Measurements from ENCODE around the gene KRT85. TPM values are rescaled to one million over a fixed set of nuclear protein-coding genes. Genes with fewer than 3 reads are reported as not detected.
A peak's percentile ranks its signal among the peaks of the same experiment; 100 is the strongest.
"Not testable (repeated sequence)": the region's sequence is repeated elsewhere in the genome, so short reads cannot be mapped to it uniquely, and the experiment has no call there.

KRT85 gene
- total RNA-seq, 8 experiments from 2014 or later = 0.08 to 9.3 (median 0.14) TPM; not detected in 3

DNA sequence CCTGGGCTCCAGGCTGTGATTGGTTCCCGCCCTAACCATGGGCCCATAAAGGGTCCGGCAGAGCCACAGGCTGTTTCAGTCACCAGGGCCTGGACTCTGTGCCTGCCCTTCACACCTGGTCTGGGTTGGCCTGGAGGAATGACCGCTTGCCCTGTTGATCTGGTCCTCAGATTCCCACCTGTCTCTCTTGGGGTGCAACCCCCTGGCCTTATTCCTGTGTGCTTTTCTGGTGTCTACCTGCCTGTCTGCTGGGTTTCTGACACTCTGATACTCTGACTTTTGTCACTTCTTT, 43.2 kb downstream of the KRT85 start:
- no peak overlapping the region for H3K27ac ChIP-seq
- no peaks in the 10 kb centered on the region for H3K4me1 ChIP-seq (replicated peaks in 1 of 2)
- in situ Hi-C loops (cut with MboI; ENCODE audit: low pct_unique_long_range_greater_than_20kb in 2 of 9, low sequenced_read_pairs in 9 of 9, unreplicated experiment in 9 of 9) = loop anchor here in 2 of 9 experiments (10.0 kb wide), 1 partner anchor 169 kb away; no protein-coding TSS in a partner anchor
- 60 to 72% methylated on average over 1 to 3 of the region's 3 CpGs; no CpG with 5 or more reads in 8 of the 10 experiments for WGBS, 10 experiments
- no peak overlapping the region for H3K4me3 ChIP-seq
- ATAC-seq (replicated peaks in 6 of 8) = no peak

DNA sequence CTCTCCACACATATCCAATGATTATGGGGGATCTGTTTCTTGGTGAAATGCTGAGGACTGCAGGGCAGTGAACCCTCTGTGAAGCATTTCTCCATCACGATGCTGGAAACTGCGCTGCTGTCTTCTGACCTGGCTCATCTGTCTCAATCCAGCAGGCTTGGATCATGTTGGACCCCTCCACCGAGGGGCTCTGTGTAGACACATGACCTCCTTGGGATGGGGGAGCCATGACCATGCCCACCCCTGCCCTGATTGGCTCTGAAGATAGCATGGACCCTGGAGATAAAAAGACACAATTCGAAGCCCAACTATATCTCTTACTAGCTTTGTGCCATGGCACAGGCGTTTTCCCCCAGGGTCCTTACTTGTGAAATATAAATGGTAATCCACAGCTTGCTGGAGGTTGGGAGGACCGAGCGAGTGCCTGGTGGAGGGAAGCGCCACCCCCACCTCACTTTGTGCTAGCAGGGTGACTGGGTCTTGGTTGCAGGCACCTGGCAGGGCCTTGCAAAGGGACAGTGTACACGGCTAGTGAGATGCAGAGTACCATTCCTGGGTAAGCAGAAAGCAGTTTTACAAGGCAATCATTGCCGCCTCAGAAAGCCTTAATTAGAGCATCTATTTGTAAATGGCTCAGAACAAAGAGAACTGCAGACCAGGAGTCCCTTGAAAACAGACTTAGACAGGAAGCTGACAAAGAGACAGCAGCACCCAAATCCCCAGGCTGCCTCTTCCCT, 43.7 kb downstream of the KRT85 start:
- H3K4me3 ChIP-seq = no peak overlapping the region
- H3K4me1 ChIP-seq (replicated peaks in 1 of 2) = no peaks in the 10 kb centered on the region
- H3K27ac ChIP-seq = no peak overlapping the region
- WGBS, 10 experiments = 49 to 100% (median 80%) methylated on average over 1 to 6 of the region's 10 CpGs; no CpG with 5 or more reads in 2 of the 10 experiments
- no peak for ATAC-seq (replicated peaks in 6 of 8)
- in situ Hi-C loops (cut with MboI; ENCODE audit: low pct_unique_long_range_greater_than_20kb in 2 of 9, low sequenced_read_pairs in 9 of 9, unreplicated experiment in 9 of 9) = loop anchor here in 2 of 9 experiments (10.0 kb wide), 1 partner anchor 169 kb away; no protein-coding TSS in a partner anchor

DNA sequence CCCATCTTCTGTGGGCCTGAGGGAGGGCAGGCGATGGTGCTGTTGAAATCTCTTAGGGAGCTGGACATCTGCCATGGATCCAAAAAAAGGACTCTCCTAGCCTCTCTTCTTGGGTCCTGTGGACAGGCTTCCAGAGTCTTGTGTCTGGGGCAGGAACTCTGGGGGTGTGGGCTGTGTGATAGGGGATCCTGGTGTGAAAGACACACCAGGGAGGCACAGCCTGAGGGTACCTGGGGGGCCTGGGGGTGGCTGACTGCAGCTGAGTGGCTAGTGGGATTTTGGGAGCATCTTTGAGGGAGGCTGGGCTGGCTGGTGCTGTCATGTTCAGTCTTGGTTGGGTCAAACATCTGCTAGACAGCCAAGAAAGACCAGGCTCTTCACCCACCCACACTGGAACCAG, 44.3 kb downstream of the KRT85 start:
- Histone ChIP-seq H3K4me1 (replicated peaks in 1 of 2) (no peaks in the 10 kb centered on the region), H3K4me3 (no peak overlapping the region), H3K27ac (no peak overlapping the region)
- in situ Hi-C loops (cut with MboI; ENCODE audit: low pct_unique_long_range_greater_than_20kb in 2 of 9, low sequenced_read_pairs in 9 of 9, unreplicated experiment in 9 of 9) = loop anchor here in 2 of 9 experiments (10.0 kb wide), 1 partner anchor 168 kb away; no protein-coding TSS in a partner anchor
- WGBS, 10 experiments = 60% methylated on average over 1 of the region's 1 CpG; no CpG with 5 or more reads in 8 of the 10 experiments
- ATAC-seq (replicated peaks in 6 of 8) = no peak

DNA sequence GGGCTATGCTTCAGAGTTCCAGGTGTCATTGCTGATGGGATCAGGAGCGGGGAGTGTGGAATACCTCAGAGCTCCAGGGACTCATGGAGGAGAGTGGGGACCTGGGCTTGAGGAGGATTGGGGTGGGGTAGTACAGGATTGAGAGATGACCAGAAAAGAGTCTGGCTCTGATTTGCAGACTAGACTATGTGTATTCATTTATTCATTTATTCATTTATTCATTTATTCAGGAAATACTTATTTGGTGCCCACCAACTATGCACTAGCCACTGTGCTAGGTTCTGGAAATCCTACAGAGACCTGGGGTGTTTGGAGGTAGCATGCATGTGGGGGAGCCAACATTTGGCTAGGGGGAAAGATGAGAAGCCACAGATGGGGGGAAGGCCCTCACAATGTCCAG, 45.2 kb downstream of the KRT85 start:
- peak in 3 of 8 experiments; percentile 49 to 93 (median 88) for ATAC-seq (replicated peaks in 6 of 8)
- Histone ChIP-seq H3K27ac (no peak overlapping the region), H3K4me3 (no peak overlapping the region), H3K4me1 (replicated peaks in 1 of 2) (no peaks in the 10 kb centered on the region)
- in situ Hi-C loops (cut with MboI; ENCODE audit: low pct_unique_long_range_greater_than_20kb in 2 of 9, low sequenced_read_pairs in 9 of 9, unreplicated experiment in 9 of 9) = loop anchor here in 2 of 9 experiments (10.0 kb wide), 1 partner anchor 167 kb away; no protein-coding TSS in a partner anchor
- 57 to 80% (median 60%) methylated on average over 1 of the region's 1 CpG; no CpG with 5 or more reads in 7 of the 10 experiments for WGBS, 10 experiments

DNA sequence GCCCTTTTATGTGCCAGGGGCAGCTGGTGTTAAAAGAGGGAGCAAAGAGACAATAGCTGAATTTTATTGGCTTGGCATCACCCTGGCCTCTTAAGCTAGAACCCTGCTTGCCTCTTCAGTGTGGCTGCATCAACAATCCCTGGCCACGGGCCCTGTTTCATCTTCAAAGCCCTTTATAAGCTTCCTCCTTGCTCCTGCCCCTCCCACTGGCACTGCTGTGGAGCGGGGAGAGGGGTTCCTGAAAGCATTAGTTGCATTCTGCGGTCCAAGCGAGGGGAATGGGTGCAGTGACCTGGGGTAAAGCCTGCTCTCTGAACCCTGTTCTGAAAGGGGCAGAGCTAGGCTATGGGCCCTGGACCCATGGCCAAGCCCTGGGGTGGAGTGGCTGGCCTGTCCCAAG, 45.9 kb downstream of the KRT85 start:
- no peak for ATAC-seq (replicated peaks in 6 of 8)
- Histone ChIP-seq H3K4me3 (no peak overlapping the region), H3K27ac (no peak overlapping the region), H3K4me1 (replicated peaks in 1 of 2) (no peaks in the 10 kb centered on the region)
- in situ Hi-C loops (cut with MboI; ENCODE audit: low pct_unique_long_range_greater_than_20kb in 2 of 9, low sequenced_read_pairs in 9 of 9, unreplicated experiment in 9 of 9) = loop anchor here in 2 of 9 experiments (10.0 kb wide), 1 partner anchor 167 kb away; no protein-coding TSS in a partner anchor
- 40 to 77% (median 60%) methylated on average over 1 to 3 of the region's 4 CpGs; no CpG with 5 or more reads in 7 of the 10 experiments for WGBS, 10 experiments

DNA sequence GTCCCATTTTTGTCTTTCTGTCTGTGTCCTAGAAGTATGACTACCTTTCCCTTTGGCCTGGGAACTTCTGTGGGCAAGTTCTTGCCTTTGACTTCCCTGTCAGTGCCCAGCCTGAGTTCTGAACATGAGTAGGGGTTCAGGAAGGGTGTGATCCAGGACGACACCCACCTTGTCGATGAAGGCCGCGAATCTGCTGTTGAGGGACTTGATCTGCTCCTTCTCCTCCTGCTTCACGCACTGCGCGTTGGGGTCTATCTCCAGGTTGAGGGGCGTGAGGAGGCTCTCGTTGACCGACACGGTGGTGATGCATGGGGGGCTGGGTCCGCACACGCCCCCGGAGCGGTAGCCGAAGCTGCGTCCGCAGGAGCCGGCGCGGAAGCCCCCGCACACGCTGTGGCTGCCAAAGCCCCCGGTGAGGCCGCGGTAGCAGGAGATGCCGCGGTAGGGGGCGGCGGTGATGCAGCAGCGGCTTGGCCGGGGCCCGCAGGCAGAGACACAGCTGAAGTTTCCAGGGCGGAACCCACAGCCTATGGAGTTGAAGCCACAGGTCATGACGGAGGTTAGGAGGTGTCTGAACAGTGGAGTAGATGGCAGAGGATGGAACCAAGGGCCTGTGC, 46.4 kb downstream of the KRT85 start, which contains the start of gene KRT83:
TSS of gene KRT83 (minus strand) at position 615 of the 617 bp plus-strand sequence. CDS start at position 552, 63 bp downstream.
- in situ Hi-C loops (cut with MboI; ENCODE audit: low pct_unique_long_range_greater_than_20kb in 2 of 9, low sequenced_read_pairs in 9 of 9, unreplicated experiment in 9 of 9) = loop anchor here in 2 of 9 experiments (10.0 kb wide), 1 partner anchor 166 kb away; no protein-coding TSS in a partner anchor
- 75 to 100% (median 86%) methylated on average over 2 to 8 of the region's 35 CpGs; no CpG with 5 or more reads in 6 of the 10 experiments for WGBS, 10 experiments
- no peak within 1 kb of the TSS for H3K4me3 ChIP-seq
- no peak for ATAC-seq (replicated peaks in 6 of 8)
- H3K4me1 ChIP-seq (replicated peaks in 1 of 2) = no peaks in the 10 kb centered on the region
- no peak within 1 kb of the TSS for H3K27ac ChIP-seq

DNA sequence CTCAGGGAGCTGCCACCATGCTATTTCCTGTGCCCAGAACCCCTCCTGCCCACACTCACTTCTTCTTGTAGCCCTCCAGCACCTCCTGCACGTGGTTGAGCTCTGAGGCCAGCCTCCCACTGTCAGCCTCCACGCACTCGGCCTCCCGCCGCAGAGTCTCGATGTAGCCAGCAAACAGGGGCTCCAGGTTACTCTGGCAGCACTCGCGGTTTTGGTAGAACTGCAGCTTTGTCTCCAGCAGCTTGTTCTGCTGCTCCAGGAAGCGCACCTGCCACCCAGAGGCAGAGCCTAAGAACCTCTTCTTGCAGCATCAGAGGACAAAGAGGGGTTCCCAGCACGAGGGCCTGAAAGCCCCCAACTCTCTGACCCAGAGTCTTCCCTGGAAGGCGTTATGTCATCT, 48.2 kb downstream of the KRT85 start:
- Histone ChIP-seq H3K4me3 (no peak overlapping the region), H3K27ac (no peak overlapping the region), H3K4me1 (replicated peaks in 1 of 2) (no peaks in the 10 kb centered on the region)
- in situ Hi-C loops (cut with MboI; ENCODE audit: low pct_unique_long_range_greater_than_20kb in 2 of 9, low sequenced_read_pairs in 9 of 9, unreplicated experiment in 9 of 9) = no loop called here
- ATAC-seq (replicated peaks in 6 of 8) = no peak
- WGBS, 10 experiments = 47 to 74% methylated on average over 3 to 8 of the region's 11 CpGs; no CpG with 5 or more reads in 8 of the 10 experiments

DNA sequence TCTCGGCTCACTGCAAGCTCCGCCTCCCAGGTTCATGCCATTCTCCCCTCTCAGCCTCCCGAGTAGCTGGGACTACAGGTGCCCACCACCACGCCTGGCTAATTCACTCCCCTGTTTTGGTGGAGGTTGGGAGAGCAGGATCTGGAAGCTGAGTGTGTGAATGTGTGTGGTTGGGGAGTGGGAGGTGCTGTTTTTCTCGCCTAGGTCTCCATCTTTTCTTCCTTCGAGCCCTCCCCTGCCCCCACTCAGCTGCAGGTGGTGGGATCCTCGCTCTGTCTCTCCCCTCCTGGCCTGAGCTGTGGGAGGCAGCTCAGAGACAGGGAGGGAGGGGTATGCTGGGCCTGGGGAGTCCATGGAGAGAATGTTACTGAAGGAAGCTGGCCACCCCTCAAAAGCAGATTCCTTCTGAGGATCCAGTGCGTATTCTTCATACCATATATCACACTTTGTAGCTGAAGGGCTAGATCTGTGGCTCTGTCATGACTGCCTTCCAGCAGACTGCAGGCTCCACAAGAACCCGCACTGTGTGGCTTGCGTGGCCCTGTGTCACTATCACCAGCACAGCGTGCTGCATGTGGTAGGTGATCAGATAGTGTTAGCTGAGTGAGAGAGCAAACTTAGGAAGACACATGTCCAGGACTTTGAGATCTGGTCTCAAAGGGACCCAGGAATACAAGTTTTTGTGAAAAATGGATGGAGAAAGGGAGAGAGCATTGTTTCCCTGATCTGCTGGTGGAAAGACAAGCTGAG, 48.9 kb downstream of the KRT85 start:
- no peak overlapping the region for H3K4me3 ChIP-seq
- in situ Hi-C loops (cut with MboI; ENCODE audit: low pct_unique_long_range_greater_than_20kb in 2 of 9, low sequenced_read_pairs in 9 of 9, unreplicated experiment in 9 of 9) = no loop called here
- no peaks in the 10 kb centered on the region for H3K4me1 ChIP-seq (replicated peaks in 1 of 2)
- no peak for ATAC-seq (replicated peaks in 6 of 8)
- 60 to 100% (median 79%) methylated on average over 1 to 6 of the region's 11 CpGs; no CpG with 5 or more reads in 2 of the 10 experiments for WGBS, 10 experiments
- H3K27ac ChIP-seq = no peak overlapping the region

DNA sequence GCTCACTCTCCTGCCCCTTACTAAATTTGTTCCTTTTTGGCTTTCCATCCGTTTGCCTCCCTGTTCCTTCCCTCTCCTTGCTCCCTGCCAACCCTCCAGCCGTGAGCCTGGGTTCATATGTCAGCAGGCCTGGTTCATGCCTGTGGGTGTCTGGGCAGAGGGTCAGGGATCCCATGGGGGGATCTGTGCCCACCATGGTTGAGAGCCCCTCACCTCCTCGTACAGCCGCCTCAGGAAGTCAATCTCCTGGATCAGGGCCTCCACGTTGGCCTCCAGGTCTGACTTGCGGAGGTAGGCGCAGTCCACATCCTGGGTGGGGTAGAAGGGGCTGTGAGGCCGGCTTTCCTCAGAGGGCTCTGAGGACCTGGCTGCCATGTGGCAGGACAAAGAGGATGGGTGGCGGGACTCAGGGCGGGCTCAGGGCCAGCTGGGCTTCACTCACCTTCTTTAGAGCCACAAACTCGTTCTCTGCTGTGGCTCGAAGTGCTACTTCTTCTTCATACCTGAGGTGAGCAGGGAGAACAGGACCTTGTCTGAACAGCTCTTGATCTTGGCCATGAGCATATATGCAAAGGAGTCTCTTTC, 49.7 kb downstream of the KRT85 start:
- H3K4me3 ChIP-seq = no peak overlapping the region
- no peak for ATAC-seq (replicated peaks in 6 of 8)
- WGBS, 10 experiments = 40 to 83% (median 72%) methylated on average over 1 to 8 of the region's 12 CpGs; no CpG with 5 or more reads in 4 of the 10 experiments
- no peak overlapping the region for H3K27ac ChIP-seq
- in situ Hi-C loops (cut with MboI; ENCODE audit: low pct_unique_long_range_greater_than_20kb in 2 of 9, low sequenced_read_pairs in 9 of 9, unreplicated experiment in 9 of 9) = no loop called here
- H3K4me1 ChIP-seq (replicated peaks in 1 of 2) = no peaks in the 10 kb centered on the region

DNA sequence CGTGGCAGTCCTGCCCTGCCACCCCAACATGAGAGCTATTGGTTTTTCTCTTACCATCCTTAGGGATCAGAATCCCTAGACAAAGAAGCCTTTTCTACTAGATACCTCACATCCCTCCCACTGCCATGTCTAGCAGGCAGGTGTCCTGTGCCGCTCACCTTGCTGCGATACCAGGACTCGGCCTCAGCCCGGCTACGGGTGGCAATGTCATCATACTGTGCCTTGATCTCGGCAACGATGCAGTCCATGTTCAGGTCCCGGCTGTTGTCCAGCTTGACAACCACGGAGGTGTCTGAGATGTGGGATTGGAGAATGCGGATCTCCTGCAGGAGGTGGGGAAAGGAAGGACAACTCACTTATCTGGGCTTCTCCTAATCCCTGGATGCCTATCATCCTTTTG, 50.6 kb downstream of the KRT85 start:
- H3K4me3 ChIP-seq = no peak overlapping the region
- ATAC-seq (replicated peaks in 6 of 8) = no peak
- no peaks in the 10 kb centered on the region for H3K4me1 ChIP-seq (replicated peaks in 1 of 2)
- WGBS, 10 experiments = 40 to 100% (median 71%) methylated on average over 1 to 4 of the region's 11 CpGs; no CpG with 5 or more reads in 5 of the 10 experiments
- H3K27ac ChIP-seq = no peak overlapping the region
- in situ Hi-C loops (cut with MboI; ENCODE audit: low pct_unique_long_range_greater_than_20kb in 2 of 9, low sequenced_read_pairs in 9 of 9, unreplicated experiment in 9 of 9) = no loop called here

DNA sequence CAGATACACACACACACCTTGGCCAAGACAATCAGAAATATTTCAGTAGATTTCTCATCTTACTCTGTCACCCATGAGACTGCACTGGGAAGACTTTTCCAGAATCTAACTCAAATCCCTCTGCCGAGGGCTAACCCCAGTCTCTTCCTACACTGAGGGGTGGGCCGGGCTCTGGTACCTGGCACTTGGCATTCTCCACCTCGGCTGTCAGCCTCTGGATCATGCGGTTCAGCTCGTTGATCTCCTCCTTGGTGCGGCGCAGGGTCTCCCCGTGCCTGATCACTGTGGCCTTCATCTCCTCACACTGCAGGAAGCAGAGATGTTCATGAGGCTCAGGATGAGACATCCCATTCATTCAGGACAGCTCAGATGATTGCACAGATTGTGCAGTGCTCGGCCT, 51.0 kb downstream of the KRT85 start:
- Histone ChIP-seq H3K4me3 (no peak overlapping the region), H3K27ac (no peak overlapping the region), H3K4me1 (replicated peaks in 1 of 2) (no peaks in the 10 kb centered on the region)
- no peak for ATAC-seq (replicated peaks in 6 of 8)
- 29 to 77% (median 51%) methylated on average over 1 to 5 of the region's 9 CpGs; no CpG with 5 or more reads in 6 of the 10 experiments for WGBS, 10 experiments
- in situ Hi-C loops (cut with MboI; ENCODE audit: low pct_unique_long_range_greater_than_20kb in 2 of 9, low sequenced_read_pairs in 9 of 9, unreplicated experiment in 9 of 9) = no loop called here

DNA sequence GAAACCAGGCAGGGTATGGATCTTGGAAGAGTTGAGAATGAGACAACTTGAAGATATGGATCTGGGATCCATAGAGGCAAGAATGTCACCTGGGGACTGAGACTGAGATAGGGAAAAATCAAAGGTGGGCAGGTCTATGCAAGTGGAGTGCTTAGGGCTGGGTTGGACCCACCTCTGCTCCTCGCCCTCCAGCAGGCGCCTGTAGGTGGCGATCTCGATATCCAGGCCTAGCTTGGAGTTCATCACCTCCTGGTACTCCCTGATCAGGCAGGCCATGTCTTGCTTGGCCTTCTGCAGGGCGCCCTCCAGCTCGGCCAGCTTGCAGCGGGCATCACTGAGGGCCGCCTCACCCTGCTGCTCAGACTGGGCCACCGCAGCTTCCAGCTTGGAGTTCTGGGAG, 51.6 kb downstream of the KRT85 start:
- H3K27ac ChIP-seq; H3K4me1 ChIP-seq (replicated peaks in 1 of 2); H3K4me3 ChIP-seq; in situ Hi-C loops (cut with MboI; ENCODE audit: low pct_unique_long_range_greater_than_20kb in 2 of 9, low sequenced_read_pairs in 9 of 9, unreplicated experiment in 9 of 9): not testable (repeated sequence)
- WGBS, 10 experiments = 4 to 40% (median 40%) methylated on average over 1 to 3 of the region's 9 CpGs; no CpG with 5 or more reads in 7 of the 10 experiments
- ATAC-seq (replicated peaks in 6 of 8) = peak in 1 of 8 experiments; percentile 33

Data from motor neuron (in vitro differentiated cells).